DOHH2 (cell line): ENCODE measurements around the gene PCF11.

ENCODE experiments used
- H3F3A ChIP-seq: fragments of 200-600 bp; sonication (generic), shearing (Covaris generic); 2 replicates; pipeline ENCODE4 v1.6.0; 2016; ENCODE audit warnings: antibody characterized with exemption, mild to moderate bottlenecking; ENCODE audit not compliant: control insufficient read depth, insufficient read depth
- H3K27ac ChIP-seq: fragments of 200-600 bp; sonication (generic); 2 replicates; pipeline ENCODE4 v1.5.1; 2014; ENCODE audit warnings: low read depth, mild to moderate bottlenecking, low read length, moderate library complexity
- H3K27me3 ChIP-seq: fragments of 200-600 bp; sonication (generic); 2 replicates; pipeline ENCODE4 v1.6.1; 2014; ENCODE audit warnings: mild to moderate bottlenecking, low read length, mixed read lengths; ENCODE audit not compliant: control insufficient read depth
- H3K36me3 ChIP-seq: fragments of 200-600 bp; sonication (generic); 2 replicates; pipeline ENCODE4 v1.6.1; 2014; ENCODE audit warnings: mild to moderate bottlenecking, low read length, moderate library complexity, mixed read lengths; ENCODE audit not compliant: control insufficient read depth
- H3K4me1 ChIP-seq: fragments of 200-600 bp; sonication (generic); 2 replicates; pipeline ENCODE4 v1.6.1; 2014; ENCODE audit warnings: mild to moderate bottlenecking, low read length, mixed read lengths; ENCODE audit not compliant: control insufficient read depth
- H3K4me2 ChIP-seq: fragments of 200-600 bp; sonication (generic); 2 replicates; pipeline ENCODE4 v1.6.0; 2014; ENCODE audit warnings: mild to moderate bottlenecking, low read length, moderate library complexity
- H3K4me3 ChIP-seq: fragments of 200-600 bp; sonication (generic); 2 replicates; pipeline ENCODE4 v1.5.1; 2014; ENCODE audit warnings: mild to moderate bottlenecking, low read length, mixed read lengths
- H3K79me2 ChIP-seq: fragments of 200-600 bp; sonication (generic); 2 replicates; pipeline ENCODE4 v1.6.1; 2014; ENCODE audit warnings: mild to moderate bottlenecking, low read length, mixed read lengths; ENCODE audit not compliant: control insufficient read depth
- H3K9me2 ChIP-seq: fragments of 200-600 bp; sonication (generic); replicated peaks from 2 replicates; pipeline ENCODE4 v1.6.1; 2014; ENCODE audit warnings: mild to moderate bottlenecking, low read length, mixed read lengths; ENCODE audit not compliant: control insufficient read depth
- H3K9me3 ChIP-seq: fragments of 200-600 bp; sonication (generic); 2 replicates; pipeline ENCODE4 v1.6.1; 2014; ENCODE audit warnings: antibody characterized with exemption, low read length, mixed read lengths; ENCODE audit not compliant: control insufficient read depth, insufficient read depth
- H4K20me1 ChIP-seq: fragments of 200-600 bp; sonication (generic); 2 replicates; pipeline ENCODE4 v1.6.0; 2014; ENCODE audit warnings: low read depth, mild to moderate bottlenecking, antibody characterized with exemption, low read length, moderate library complexity; ENCODE audit not compliant: control insufficient read depth, insufficient read depth
- CTCF ChIP-seq: fragments of 200-600 bp; sonication (generic); IDR thresholded peaks from one replicate; pipeline ENCODE4 v1.5.1; 2014; ENCODE audit warnings: antibody characterized with exemption, mild to moderate bottlenecking, low read depth, low read length; ENCODE audit not compliant: poor library complexity, severe bottlenecking
- EZH2phosphoT487 ChIP-seq: fragments of 200-600 bp; sonication (generic); IDR thresholded peaks from 2 replicates; pipeline ENCODE4 v1.6.1; 2017; ENCODE audit warnings: borderline replicate concordance, mild to moderate bottlenecking, antibody characterized with exemption, low read length, moderate library complexity, mixed read lengths

PCF11 gene

DNA sequence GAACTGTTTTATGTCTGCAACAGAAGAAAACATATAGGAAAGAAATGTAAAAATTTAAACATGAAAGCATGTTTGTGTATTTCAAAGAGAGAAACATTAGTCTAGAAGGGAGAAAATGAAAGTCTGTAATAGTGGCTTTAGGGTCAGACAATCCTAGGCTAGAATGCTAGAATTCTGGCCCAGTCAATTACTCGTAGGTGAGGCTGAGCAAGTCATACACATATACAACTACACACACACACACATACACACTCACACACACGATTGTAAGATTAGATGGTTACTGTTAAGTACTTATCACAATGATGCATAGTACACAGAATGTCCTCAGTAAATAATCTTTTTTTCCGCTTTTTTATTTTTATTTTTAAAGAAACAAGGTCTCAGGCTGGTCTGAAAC, 37.7 kb upstream of the PCF11 start:
- H3K4me1 ChIP-seq, result peaks cover 62% of the 10 kb centered on the region

GRCh38 chr11:83120327-83120726, 36.6 kb upstream of the PCF11 start:
- Histone ChIP-seq H3K27ac (no peak overlapping the region), H3K4me2 (peak overlapping the region; percentile 11; the same call in 1 of the 2 replicates), H3K79me2 (no peaks in the 10 kb centered on the region), H3K36me3 (no peaks in the 10 kb centered on the region), H3K27me3 (no peaks in the 10 kb centered on the region), H4K20me1 (no peaks in the 10 kb centered on the region), H3K9me3 (no peaks in the 10 kb centered on the region), H3K9me2 (no peaks in the 10 kb centered on the region), H3K4me1 (peaks cover 62% of the 10 kb centered on the region), H3K4me3 (no peak overlapping the region), H3F3A (peaks cover 9% of the 10 kb centered on the region)
- TF ChIP-seq CTCF (no peak), EZH2phosphoT487 (no peak)

More for the DNA sequence above, 37.7 kb upstream of the PCF11 start:
- no peak overlapping the region for H3K27ac ChIP-seq
- no peak for TF ChIP-seq EZH2phosphoT487
- no peak for TF ChIP-seq CTCF
- H4K20me1 ChIP-seq, result no peaks in the 10 kb centered on the region
- H3K4me2 ChIP-seq, result no peak overlapping the region
- H3K4me3 ChIP-seq, result no peak overlapping the region
- no peaks in the 10 kb centered on the region for H3K36me3 ChIP-seq
- H3K9me3 ChIP-seq, result no peaks in the 10 kb centered on the region
- H3K27me3 ChIP-seq, result no peaks in the 10 kb centered on the region
- H3K79me2 ChIP-seq, result no peaks in the 10 kb centered on the region
- peaks cover 5% of the 10 kb centered on the region; the same call in 1 of the 2 replicates for H3F3A ChIP-seq
- no peaks in the 10 kb centered on the region for H3K9me2 ChIP-seq

DNA sequence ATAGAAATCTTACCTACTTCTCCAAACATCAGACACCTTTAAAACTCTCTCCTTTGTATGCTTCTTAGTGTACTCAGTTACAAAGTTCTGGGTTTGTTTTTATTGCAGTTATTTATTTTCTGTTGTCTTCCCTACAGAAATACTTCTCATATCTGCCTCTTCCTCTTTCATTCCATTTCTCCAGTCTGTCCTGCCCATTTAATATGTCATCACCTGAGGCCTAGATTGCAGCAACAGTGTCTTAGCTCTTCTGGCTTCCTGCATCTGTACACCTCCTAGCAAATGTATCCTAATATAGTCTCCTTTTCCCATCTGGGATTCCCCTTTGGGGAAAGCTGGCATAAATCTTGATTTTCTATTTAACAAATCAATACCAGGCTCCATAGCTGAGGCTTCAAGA, 34.9 kb upstream of the PCF11 start:
- peaks cover 9% of the 10 kb centered on the region for H3F3A ChIP-seq
- TF ChIP-seq CTCF, result no peak
- no peak for TF ChIP-seq EZH2phosphoT487
- H3K4me2 ChIP-seq, result no peak overlapping the region
- H3K36me3 ChIP-seq, result no peaks in the 10 kb centered on the region
- H3K4me3 ChIP-seq, result no peak overlapping the region
- H3K9me2 ChIP-seq, result no peaks in the 10 kb centered on the region
- no peaks in the 10 kb centered on the region for H4K20me1 ChIP-seq
- H3K27me3 ChIP-seq, result no peaks in the 10 kb centered on the region
- no peaks in the 10 kb centered on the region for H3K9me3 ChIP-seq
- H3K4me1 ChIP-seq, result peaks cover 47% of the 10 kb centered on the region
- no peak overlapping the region for H3K27ac ChIP-seq
- no peaks in the 10 kb centered on the region for H3K79me2 ChIP-seq
